ENCODE data around the gene DISC1. TPM values are rescaled to one million over a fixed set of nuclear protein-coding genes. Genes with fewer than 3 reads are reported as not detected.

The DISC1 gene
- total and polyA plus RNA-seq, 2 of the 13 experiments (the other 11 are each of a cell fraction or from before 2014, with no cell fraction given) = 4.2 to 4.6 TPM

- no peak for TF ChIP-seq TIGD3 (CRISPR knock-in tag; IDR thresholded peaks at IDR 0.05; ENCODE audit: borderline replicate concordance)
- TF ChIP-seq CSRNP1 (CRISPR knock-in tag; IDR thresholded peaks at IDR 0.05) = no peak
- no peak for TF ChIP-seq NFYB (CRISPR knock-in tag; IDR thresholded peaks at IDR 0.05)
- no peak for TF ChIP-seq TFDP2 (CRISPR knock-in tag; IDR thresholded peaks at IDR 0.05)
- TF ChIP-seq PITX1 (CRISPR knock-in tag; IDR thresholded peaks at IDR 0.05) = no peak
These were observed 215.9 kb downstream of the DISC1 start (continued) for GRCh38 chr1:231842441-231842840.

- Histone ChIP-seq H3K4me3 (replicated peaks in 1 of 3; ENCODE audit: insufficient read depth in 1 of 3, low read depth in 2 of 3, low read length in 3 of 3) (no peak overlapping the region), H3K4me2 (ENCODE audit: low read depth, low read length) (no peak overlapping the region), H3K9ac (ENCODE audit: insufficient read depth, low read depth, low read length) (no peak overlapping the region), H3K79me2 (ENCODE audit: insufficient read depth, low read length) (no peaks in the 10 kb centered on the region), H3K4me1 (ENCODE audit: insufficient read depth, low read length) (peaks cover 37% of the 10 kb centered on the region), H3K27ac (ENCODE audit: extremely low read length, insufficient read depth, low read length) (no peak overlapping the region), H4K20me1 (ENCODE audit: insufficient read depth, low read length) (no peaks in the 10 kb centered on the region), H3K36me3 (replicated peaks in 1 of 2; ENCODE audit: control insufficient read depth in 1 of 2, insufficient read depth in 2 of 2, low read length in 2 of 2) (no peaks in the 10 kb centered on the region; a peak in 1 of 5 replicates), H3K9me3 (ENCODE audit: low read length) (no peaks in the 10 kb centered on the region), H2AFZ (ENCODE audit: low read length) (no peak overlapping the region), H3K27me3 (ENCODE audit: control insufficient read depth in 1 of 2, insufficient read depth in 2 of 2, low read length in 2 of 2) (no peaks in the 10 kb centered on the region)
- no TSS peak for BruUV-seq (replicated peaks)
- in situ Hi-C loops (cut with HindIII; ENCODE audit: extremely low pct_ligation_motif_present, low pct_unique_long_range_greater_than_20kb) (no loop called here), intact Hi-C loops (cut with micrococcal nuclease; ENCODE audit: unreplicated experiment) (no loop called here)
- POLR2A ChIA-PET = no interaction called here
- no peak for ATAC-seq
- no peak for FAIRE-seq
- whole genome bisulfite sequencing (ENCODE audit: low lambda C conversion rate) = 90% methylated on average over 7 of the region's 7 CpGs
- DNase-seq (ENCODE audit: low spot score) = no peak
- CTCF ChIA-PET (ENCODE audit: low intra/inter-chr PET ratio, low total read pairs) = no interaction called here
- TF ChIP-seq CSRNP2 (CRISPR knock-in tag; conservative IDR thresholded peaks at IDR 0.05; ENCODE audit: low read depth) (no peak), CAMTA2 (CRISPR knock-in tag; IDR thresholded peaks at IDR 0.05; ENCODE audit: borderline replicate concordance) (no peak), CC2D1A (CRISPR knock-in tag; IDR thresholded peaks at IDR 0.05) (no peak), ZNF766 (CRISPR knock-in tag; IDR thresholded peaks at IDR 0.05; ENCODE audit: borderline replicate concordance) (no peak), ZNF562 (CRISPR knock-in tag; IDR thresholded peaks at IDR 0.05; ENCODE audit: borderline replicate concordance) (no peak), ZNF343 (CRISPR knock-in tag; IDR thresholded peaks at IDR 0.05) (no peak), SOX13 (IDR thresholded peaks at IDR 0.05) (no peak), SOX13 (CRISPR knock-in tag; conservative IDR thresholded peaks at IDR 0.05 in 1 of 2, IDR thresholded peaks at IDR 0.05 in 1 of 2) (no peak), ARID2 (CRISPR knock-in tag; IDR thresholded peaks at IDR 0.05; ENCODE audit: borderline replicate concordance) (no peak), ZKSCAN5 (CRISPR knock-in tag; IDR thresholded peaks at IDR 0.05) (no peak), SCMH1 (CRISPR knock-in tag; IDR thresholded peaks at IDR 0.05; ENCODE audit: borderline replicate concordance) (no peak)
These were observed 218.5 kb downstream of the DISC1 start for GRCh38 chr1:231844986-231845502.
